ENCODE measurements around the gene NFIA.

NFIA gene

GRCh38 chr1:61226791-61227567 is 144.6 kb downstream of the NFIA start:
- no peak overlapping the region for H3K4me3 Mint-ChIP-seq
- H3K27me3 Mint-ChIP-seq (ENCODE audit: low read depth), result peaks cover 19% of the 10 kb centered on the region
- DNase-seq (ENCODE audit: low spot score), result no peak
- no peaks in the 10 kb centered on the region for H3K4me1 Mint-ChIP-seq (ENCODE audit: low read depth)
- no peaks in the 10 kb centered on the region for H3K36me3 Mint-ChIP-seq (ENCODE audit: low read depth)
- no peak overlapping the region for H3K27ac Mint-ChIP-seq
- no peaks in the 10 kb centered on the region for H3K9me3 Mint-ChIP-seq

- Mint-ChIP-seq H3K4me3 (no peak overlapping the region), H3K27ac (no peak overlapping the region), H3K4me1 (ENCODE audit: low read depth) (no peaks in the 10 kb centered on the region), H3K27me3 (ENCODE audit: low read depth) (peaks cover 17% of the 10 kb centered on the region), H3K36me3 (ENCODE audit: low read depth) (no peaks in the 10 kb centered on the region), H3K9me3 (no peaks in the 10 kb centered on the region)
- DNase-seq (ENCODE audit: low spot score), result no peak
Measured at GRCh38 chr1:61227857-61228550, 145.6 kb downstream of the NFIA start.

- Mint-ChIP-seq H3K4me1 (ENCODE audit: low read depth) (no peaks in the 10 kb centered on the region), H3K27ac (no peak overlapping the region), H3K27me3 (ENCODE audit: low read depth) (peaks cover 14% of the 10 kb centered on the region), H3K36me3 (ENCODE audit: low read depth) (no peaks in the 10 kb centered on the region), H3K4me3 (no peak overlapping the region), H3K9me3 (no peaks in the 10 kb centered on the region)
- no peak for DNase-seq (ENCODE audit: low spot score)
Measured at GRCh38 chr1:61230523-61230922, 148.2 kb downstream of the NFIA start.

- H3K9me3 Mint-ChIP-seq, result no peaks in the 10 kb centered on the region
- H3K4me1 Mint-ChIP-seq (ENCODE audit: low read depth), result no peaks in the 10 kb centered on the region
- peaks cover 14% of the 10 kb centered on the region for H3K27me3 Mint-ChIP-seq (ENCODE audit: low read depth)
- DNase-seq (ENCODE audit: low spot score), result no peak
- H3K27ac Mint-ChIP-seq, result no peak overlapping the region
- H3K4me3 Mint-ChIP-seq, result no peak overlapping the region
- no peaks in the 10 kb centered on the region for H3K36me3 Mint-ChIP-seq (ENCODE audit: low read depth)
Measured at GRCh38 chr1:61231795-61232194, 149.4 kb downstream of the NFIA start.

GRCh38 chr1:61233121-61233660 is 150.8 kb downstream of the NFIA start:
- no peak for DNase-seq (ENCODE audit: low spot score)
- Mint-ChIP-seq H3K4me3 (no peak overlapping the region), H3K4me1 (ENCODE audit: low read depth) (no peaks in the 10 kb centered on the region), H3K27ac (no peak overlapping the region), H3K27me3 (ENCODE audit: low read depth) (peaks cover 12% of the 10 kb centered on the region), H3K9me3 (no peaks in the 10 kb centered on the region), H3K36me3 (ENCODE audit: low read depth) (no peaks in the 10 kb centered on the region)

GRCh38 chr1:61234587-61234919 is 152.2 kb downstream of the NFIA start:
- Mint-ChIP-seq H3K4me3 (no peak overlapping the region), H3K27me3 (ENCODE audit: low read depth) (peaks cover 12% of the 10 kb centered on the region), H3K36me3 (ENCODE audit: low read depth) (no peaks in the 10 kb centered on the region), H3K9me3 (no peaks in the 10 kb centered on the region), H3K4me1 (ENCODE audit: low read depth) (no peaks in the 10 kb centered on the region), H3K27ac (no peak overlapping the region)
- no peak for DNase-seq (ENCODE audit: low spot score)

GRCh38 chr1:61237147-61237546 is 154.8 kb downstream of the NFIA start:
- Mint-ChIP-seq H3K4me3 (no peak overlapping the region), H3K36me3 (ENCODE audit: low read depth) (no peaks in the 10 kb centered on the region)

GRCh38 chr1:61237659-61238358 is 155.4 kb downstream of the NFIA start:
- DNase-seq (ENCODE audit: low spot score), result no peak
- no peak overlapping the region for H3K4me3 Mint-ChIP-seq
- no peaks in the 10 kb centered on the region for H3K9me3 Mint-ChIP-seq
- peaks cover 2% of the 10 kb centered on the region for H3K27me3 Mint-ChIP-seq (ENCODE audit: low read depth)
- H3K4me1 Mint-ChIP-seq (ENCODE audit: low read depth), result no peaks in the 10 kb centered on the region
- H3K36me3 Mint-ChIP-seq (ENCODE audit: low read depth), result no peaks in the 10 kb centered on the region
- no peak overlapping the region for H3K27ac Mint-ChIP-seq

More at GRCh38 chr1:61237147-61237546, 154.8 kb downstream of the NFIA start:
- no peak for DNase-seq (ENCODE audit: low spot score)
- no peak overlapping the region for H3K27ac Mint-ChIP-seq
- H3K4me1 Mint-ChIP-seq (ENCODE audit: low read depth), result no peaks in the 10 kb centered on the region
- H3K27me3 Mint-ChIP-seq (ENCODE audit: low read depth), result peaks cover 2% of the 10 kb centered on the region
- no peaks in the 10 kb centered on the region for H3K9me3 Mint-ChIP-seq

GRCh38 chr1:61238359-61238665 is 156.0 kb downstream of the NFIA start:
- no peak for DNase-seq (ENCODE audit: low spot score)
- no peaks in the 10 kb centered on the region for H3K4me1 Mint-ChIP-seq (ENCODE audit: low read depth)
- no peaks in the 10 kb centered on the region for H3K36me3 Mint-ChIP-seq (ENCODE audit: low read depth)
- no peak overlapping the region for H3K4me3 Mint-ChIP-seq
- H3K27me3 Mint-ChIP-seq (ENCODE audit: low read depth), result peaks cover 2% of the 10 kb centered on the region
- H3K9me3 Mint-ChIP-seq, result no peaks in the 10 kb centered on the region
- no peak overlapping the region for H3K27ac Mint-ChIP-seq

- Mint-ChIP-seq H3K9me3 (no peaks in the 10 kb centered on the region), H3K4me1 (ENCODE audit: low read depth) (no peaks in the 10 kb centered on the region), H3K27ac (no peak overlapping the region), H3K36me3 (ENCODE audit: low read depth) (no peaks in the 10 kb centered on the region), H3K27me3 (ENCODE audit: low read depth) (no peaks in the 10 kb centered on the region), H3K4me3 (no peak overlapping the region)
- no peak for DNase-seq (ENCODE audit: low spot score)
Measured at GRCh38 chr1:61240878-61241277, 158.5 kb downstream of the NFIA start.

GRCh38 chr1:61241411-61241838 is 159.1 kb downstream of the NFIA start:
- H3K27ac Mint-ChIP-seq, result no peak overlapping the region
- no peaks in the 10 kb centered on the region for H3K9me3 Mint-ChIP-seq
- no peaks in the 10 kb centered on the region for H3K36me3 Mint-ChIP-seq (ENCODE audit: low read depth)
- H3K4me1 Mint-ChIP-seq (ENCODE audit: low read depth), result no peaks in the 10 kb centered on the region
- no peaks in the 10 kb centered on the region for H3K27me3 Mint-ChIP-seq (ENCODE audit: low read depth)
- no peak overlapping the region for H3K4me3 Mint-ChIP-seq
- DNase-seq (ENCODE audit: low spot score), result no peak

- H3K27me3 Mint-ChIP-seq (ENCODE audit: low read depth), result no peaks in the 10 kb centered on the region
- H3K4me3 Mint-ChIP-seq, result no peak overlapping the region
- no peaks in the 10 kb centered on the region for H3K36me3 Mint-ChIP-seq (ENCODE audit: low read depth)
- H3K9me3 Mint-ChIP-seq, result no peaks in the 10 kb centered on the region
- no peaks in the 10 kb centered on the region for H3K4me1 Mint-ChIP-seq (ENCODE audit: low read depth)
- no peak for DNase-seq (ENCODE audit: low spot score)
- H3K27ac Mint-ChIP-seq, result no peak overlapping the region
Measured at GRCh38 chr1:61241973-61242381, 159.6 kb downstream of the NFIA start.

GRCh38 chr1:61244114-61244513 is 161.8 kb downstream of the NFIA start:
- Mint-ChIP-seq H3K36me3 (ENCODE audit: low read depth) (no peaks in the 10 kb centered on the region), H3K27ac (no peak overlapping the region), H3K4me3 (no peak overlapping the region), H3K4me1 (ENCODE audit: low read depth) (no peaks in the 10 kb centered on the region), H3K27me3 (ENCODE audit: low read depth) (no peaks in the 10 kb centered on the region), H3K9me3 (no peaks in the 10 kb centered on the region)
- DNase-seq (ENCODE audit: low spot score), result no peak

- H3K36me3 Mint-ChIP-seq (ENCODE audit: low read depth), result no peaks in the 10 kb centered on the region
- no peak overlapping the region for H3K27ac Mint-ChIP-seq
- no peaks in the 10 kb centered on the region for H3K9me3 Mint-ChIP-seq
- DNase-seq (ENCODE audit: low spot score), result no peak
- H3K4me1 Mint-ChIP-seq (ENCODE audit: low read depth), result no peaks in the 10 kb centered on the region
- no peak overlapping the region for H3K4me3 Mint-ChIP-seq
- no peaks in the 10 kb centered on the region for H3K27me3 Mint-ChIP-seq (ENCODE audit: low read depth)
Measured at GRCh38 chr1:61245696-61246400, 163.5 kb downstream of the NFIA start.
